IMR-90 (cell line): ENCODE measurements around the gene CES3. TPM values are rescaled to one million over a fixed set of nuclear protein-coding genes. Genes with fewer than 3 reads are reported as not detected.

ENCODE experiments used
- ATAC-seq: fragments of 200-7000 bp; cut with Tn5 transposase; 2 replicates; pipeline ENCODE4 v1.9.1; 2020; ENCODE audit warnings: low read depth, mild to moderate bottlenecking, moderate library complexity
- BruUV-seq: library from RNA; stranded (reverse); fragments of 400-500 nt; replicated peaks from 2 replicates; lab custom pipeline; 2021; lab: Mats Ljungman, UMichigan
- CTCF ChIA-PET: fragments of 300-600 bp; formaldehyde crosslinking; extraction: SDS; loops from one replicate; lab custom pipeline; 2021; ENCODE audit warnings: antibody characterized with exemption; lab: Yijun Ruan, JAX
- POLR2A ChIA-PET: fragments of 300-600 bp; sonication (Branson Sonifier 250); formaldehyde crosslinking; loops from one replicate; lab custom pipeline; 2022; ENCODE audit warnings: antibody characterized with exemption; ENCODE audit not compliant: unreplicated experiment; lab: Charles Lee
- DNase-seq: peaks from one replicate; pipeline ENCODE4 v3.0.0; 2013
- H2AFZ ChIP-seq: replicated peaks from 2 replicates; pipeline ENCODE3; 2013; ENCODE audit warnings: low read length, mild to moderate bottlenecking; ENCODE audit not compliant: poor library complexity
- H2AK5ac ChIP-seq: 2 replicates; pipeline ENCODE4 v1.6.1; 2013; ENCODE audit warnings: low read depth, low read length, inconsistent platforms
- H2AK9ac ChIP-seq: replicated peaks from 2 replicates; pipeline ENCODE3; 2013; ENCODE audit warnings: mild to moderate bottlenecking, low read depth, low read length, moderate library complexity; ENCODE audit not compliant: poor library complexity
- H2BK120ac ChIP-seq: 2 replicates; pipeline ENCODE4 v1.6.1; 2013; ENCODE audit warnings: low read depth, low read length, inconsistent platforms
- H2BK15ac ChIP-seq: 3 replicates; pipeline ENCODE4 v1.6.1; 2013; ENCODE audit warnings: low read depth, low read length, inconsistent platforms
- H2BK20ac ChIP-seq: 2 replicates; pipeline ENCODE4 v1.6.1; 2013; ENCODE audit warnings: low read depth, mild to moderate bottlenecking, inconsistent platforms, low read length, moderate library complexity
- H2BK5ac ChIP-seq: 2 replicates; pipeline ENCODE4 v1.6.1; 2013; ENCODE audit warnings: mild to moderate bottlenecking, low read depth, low read length, inconsistent platforms; ENCODE audit not compliant: poor library complexity, severe bottlenecking
- H3K14ac ChIP-seq: replicated peaks from 2 replicates; pipeline ENCODE4 v1.6.1; 2013; ENCODE audit warnings: low read depth, low read length, inconsistent platforms
- H3K18ac ChIP-seq: 2 replicates; pipeline ENCODE4 v1.6.1; 2013; ENCODE audit warnings: low read depth, low read length, control low read depth
- H3K23ac ChIP-seq: 2 replicates; pipeline ENCODE4 v1.6.1; 2013; ENCODE audit warnings: low read depth, low read length, inconsistent platforms
- H3K27ac ChIP-seq: 2 replicates; pipeline ENCODE4 v1.5.1; 2013; ENCODE audit warnings: mild to moderate bottlenecking, control low read depth, low read length; ENCODE audit not compliant: insufficient read depth
- H3K27me3 ChIP-seq: 2 replicates; pipeline ENCODE4 v1.6.1; 2013; ENCODE audit warnings: low read length; ENCODE audit not compliant: control insufficient read depth, insufficient read depth
- H3K36me3 ChIP-seq: 2 replicates; pipeline ENCODE4 v1.6.1; 2013; ENCODE audit warnings: low read length, mixed read lengths; ENCODE audit not compliant: control insufficient read depth, insufficient read depth
- H3K4ac ChIP-seq: 2 replicates; pipeline ENCODE4 v1.6.1; 2013; ENCODE audit warnings: low read depth, low read length, inconsistent platforms
- H3K4me1 ChIP-seq: 2 replicates; pipeline ENCODE4 v1.6.1; 2013; ENCODE audit warnings: low read length, mixed read lengths; ENCODE audit not compliant: control insufficient read depth, insufficient read depth
- H3K4me2 ChIP-seq: 2 replicates; pipeline ENCODE4 v1.6.1; 2013; ENCODE audit warnings: low read depth, mild to moderate bottlenecking, control low read depth, low read length, moderate library complexity
- H3K4me3 ChIP-seq: 2 replicates; pipeline ENCODE4 v1.5.1; 2013; ENCODE audit warnings: low read depth, mild to moderate bottlenecking, control low read depth, low read length, moderate library complexity; ENCODE audit not compliant: insufficient read depth
- H3K56ac ChIP-seq: 2 replicates; pipeline ENCODE4 v1.6.1; 2013; ENCODE audit warnings: low read length, inconsistent platforms; ENCODE audit not compliant: insufficient read depth; ENCODE audit errors: extremely low read depth
- H3K79me1 ChIP-seq, 2 experiments: 2 replicates each; pipeline ENCODE4 v1.6.1; 2013; ENCODE audit warnings: low read length in 2 of 2, inconsistent platforms in 1 of 2, low read depth in 1 of 2
- H3K9ac ChIP-seq: 2 replicates; pipeline ENCODE4 v1.6.1; 2013; ENCODE audit warnings: low read depth, low read length, control low read depth
- H3K9me1 ChIP-seq: 2 replicates; pipeline ENCODE4 v1.6.1; 2013; ENCODE audit warnings: low read length, inconsistent platforms; ENCODE audit not compliant: insufficient read depth
- H3K9me3 ChIP-seq: 2 replicates; pipeline ENCODE4 v1.6.1; 2013; ENCODE audit warnings: low read length; ENCODE audit not compliant: control insufficient read depth, insufficient read depth
- H4K20me1 ChIP-seq: 2 replicates; pipeline ENCODE4 v1.6.1; 2013; ENCODE audit warnings: low read length, inconsistent platforms; ENCODE audit not compliant: insufficient read depth
- H4K5ac ChIP-seq: 2 replicates; pipeline ENCODE4 v1.6.1; 2013; ENCODE audit warnings: mild to moderate bottlenecking, low read depth, low read length, control low read depth
- H4K8ac ChIP-seq, 2 experiments: 2 replicates each; pipeline ENCODE4 v1.6.1; 2013; ENCODE audit warnings: low read depth in 2 of 2, low read length in 2 of 2, control low read depth in 1 of 2, inconsistent platforms in 1 of 2
- H4K91ac ChIP-seq: 2 replicates; pipeline ENCODE4 v1.6.1; 2013; ENCODE audit warnings: low read depth, low read length, inconsistent platforms; ENCODE audit not compliant: insufficient read depth
- CEBPB ChIP-seq: IDR thresholded peaks from 2 replicates; pipeline ENCODE4 v1.6.1; 2012; ENCODE audit warnings: low read depth, low read length, improper control_type of control experiment
- FOS ChIP-seq: fragments of 150-350 bp; IDR thresholded peaks from 2 replicates; pipeline ENCODE4 v1.6.1; 2016; ENCODE audit warnings: low read depth, low read length
- MAFK ChIP-seq: IDR thresholded peaks from 2 replicates; pipeline ENCODE4 v1.6.1; 2012; ENCODE audit warnings: low read depth, low read length, improper control_type of control experiment
- MAZ ChIP-seq: IDR thresholded peaks from 2 replicates; pipeline ENCODE4 v1.6.1; 2012; ENCODE audit warnings: low read depth, mild to moderate bottlenecking, low read length, improper control_type of control experiment, moderate library complexity, borderline replicate concordance
- MXI1 ChIP-seq: IDR thresholded peaks from 2 replicates; pipeline ENCODE4 v1.6.1; 2012; ENCODE audit warnings: low read depth, mild to moderate bottlenecking, low read length, moderate library complexity, borderline replicate concordance
- NFE2L2 ChIP-seq: fragments of 150-350 bp; IDR thresholded peaks from 2 replicates; pipeline ENCODE4 v1.6.1; 2016; ENCODE audit warnings: low read depth, mild to moderate bottlenecking, low read length
- RAD21 ChIP-seq: IDR thresholded peaks from 2 replicates; pipeline ENCODE4 v1.6.1; 2012; ENCODE audit warnings: low read length, improper control_type of control experiment
- RCOR1 ChIP-seq: IDR thresholded peaks from 2 replicates; pipeline ENCODE4 v1.6.1; 2012; ENCODE audit warnings: mild to moderate bottlenecking, low read length, improper control_type of control experiment; ENCODE audit not compliant: insufficient replicate concordance
- RFX5 ChIP-seq: IDR thresholded peaks from 2 replicates; pipeline ENCODE4 v1.8.0; 2012; ENCODE audit warnings: low read depth, mild to moderate bottlenecking, low read length, moderate library complexity
- SMC3 ChIP-seq: fragments of 150-350 bp; IDR thresholded peaks from 2 replicates; pipeline ENCODE4 v1.6.1; 2016; ENCODE audit warnings: low read depth, mild to moderate bottlenecking, antibody characterized with exemption, low read length, moderate library complexity
- USF2 ChIP-seq: fragments of 150-350 bp; IDR thresholded peaks from 2 replicates; pipeline ENCODE4 v1.6.1; 2017; ENCODE audit warnings: mild to moderate bottlenecking, antibody characterized with exemption, low read length, low read depth
- WGBS, 2 experiments: methylation state at CpG; one replicate each; pipeline versions ENCODE4 v1.1.5 to v1.1.7; 2013; ENCODE audit warnings: missing lambda C conversion rate in 2 of 2; ENCODE audit not compliant: insufficient read length in 1 of 2; ENCODE audit errors: extremely low coverage in 2 of 2; 5-methylcytosine and 5-hydroxymethylcytosine counted together
- dilution Hi-C: fragments of 300-500 bp; cut with HindIII; formaldehyde crosslinking; loops from one replicate; pipeline ENCODE4 v1.14.3; 2018; ENCODE audit warnings: low sequenced_read_pairs; ENCODE audit not compliant: unreplicated experiment
- in situ Hi-C: fragments of 300-500 bp; cut with MboI; formaldehyde crosslinking; loops from 3 replicates; pipeline ENCODE4 v1.14.3; 2019; ENCODE audit warnings: low sequenced_read_pairs, inconsistent platforms, mixed read lengths
- intact Hi-C: fragments of 100-400 bp; cut with micrococcal nuclease; formaldehyde crosslinking; loops from 2 replicates; pipeline ENCODE4 v1.10.0; 2022
- polyA plus RNA-seq, 3 experiments: library from polyadenylated mRNA; depleted of rRNA; stranded (reverse); fragments of >200 nt; gene quantifications; 2 replicates each; pipeline ENCODE4 v1.2.3, GENCODE V29; 2012; ENCODE audit warnings: low replicate concordance in 1 of 3
- total RNA-seq: library from RNA; depleted of rRNA; stranded (reverse); fragments of >200 nt; gene quantifications from 2 replicates; pipeline ENCODE4 v1.2.3, GENCODE V29; 2012
- TF ChIP-seq, protein P1 (sequence below): conservative IDR thresholded peaks from 2 replicates; pipeline ENCODE4 v1.5.1; 2012; ENCODE audit warnings: mild to moderate bottlenecking, low read depth, low read length, improper control_type of control experiment

The CES3 gene
- total and polyA plus RNA-seq, 2 of the 4 experiments (the other 2 are of a cell fraction) = 0.03 TPM; not detected in 1

DNA sequence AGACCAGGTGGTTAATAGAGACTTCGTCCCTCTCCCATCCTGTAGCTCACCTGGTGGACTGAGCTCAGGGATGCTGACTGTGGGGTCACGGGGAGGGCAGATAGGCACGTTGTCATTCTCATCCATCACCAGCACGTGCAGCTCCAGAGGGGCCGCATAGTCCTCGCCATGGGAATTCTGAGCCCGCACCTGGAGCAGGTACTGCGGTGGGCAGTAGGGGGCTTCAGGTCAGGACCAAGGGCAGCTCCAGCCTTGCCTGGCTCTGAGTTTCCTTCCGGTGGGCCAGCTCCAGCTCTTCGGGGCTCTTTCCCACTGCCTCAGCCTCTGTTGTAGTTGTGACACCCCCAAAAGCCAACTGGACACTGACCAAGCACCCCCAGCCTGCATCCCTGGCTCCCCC is 48.0 kb upstream of the CES3 start:
- no TSS peak for BruUV-seq
- CTCF ChIA-PET = no interaction called here
- DNase-seq (no peak), ATAC-seq (no peak)
- Histone ChIP-seq H4K20me1 (no peaks in the 10 kb centered on the region), H3K18ac (no peak overlapping the region), H2BK20ac (no peak overlapping the region), H3K4ac (no peak overlapping the region), H2AK5ac (no peak overlapping the region), H3K36me3 (no peaks in the 10 kb centered on the region), H3K4me2 (no peak overlapping the region), H2AFZ (no peak overlapping the region), H4K91ac (no peak overlapping the region), H3K4me1 (no peaks in the 10 kb centered on the region), H2BK15ac (no peak overlapping the region), H3K9me1 (no peaks in the 10 kb centered on the region), H2BK120ac (no peak overlapping the region), H4K8ac (no peak overlapping the region), H3K79me1 (no peaks in the 10 kb centered on the region), H4K5ac (no peak overlapping the region), H3K9ac (no peak overlapping the region), H3K27ac (no peak overlapping the region), H2AK9ac (no peak overlapping the region), H3K9me3 (no peaks in the 10 kb centered on the region), H2BK5ac (no peak overlapping the region), H3K23ac (no peak overlapping the region), H3K4me3 (no peak overlapping the region), H3K56ac (no peak overlapping the region), H3K14ac (no peak overlapping the region), H3K27me3 (peaks cover 30% of the 10 kb centered on the region)
- 71% methylated on average over 3 of the region's 10 CpGs; no CpG with 5 or more reads in 1 of the 2 experiments for WGBS, 2 experiments
- dilution Hi-C loops (no loop called here), in situ Hi-C loops (no loop called here), intact Hi-C loops (no loop called here)
- no peak for TF ChIP-seq MXI1
- TF ChIP-seq RCOR1 = no peak
- TF ChIP-seq MAFK = no peak
- no peak for TF ChIP-seq RAD21
- no peak for TF ChIP-seq MAZ
- TF ChIP-seq NFE2L2 = no peak
- no peak for TF ChIP-seq SMC3
- no peak for TF ChIP-seq RFX5
- TF ChIP-seq USF2 = no peak
- no peak for TF ChIP-seq CEBPB
- TF ChIP-seq, protein P1, sequence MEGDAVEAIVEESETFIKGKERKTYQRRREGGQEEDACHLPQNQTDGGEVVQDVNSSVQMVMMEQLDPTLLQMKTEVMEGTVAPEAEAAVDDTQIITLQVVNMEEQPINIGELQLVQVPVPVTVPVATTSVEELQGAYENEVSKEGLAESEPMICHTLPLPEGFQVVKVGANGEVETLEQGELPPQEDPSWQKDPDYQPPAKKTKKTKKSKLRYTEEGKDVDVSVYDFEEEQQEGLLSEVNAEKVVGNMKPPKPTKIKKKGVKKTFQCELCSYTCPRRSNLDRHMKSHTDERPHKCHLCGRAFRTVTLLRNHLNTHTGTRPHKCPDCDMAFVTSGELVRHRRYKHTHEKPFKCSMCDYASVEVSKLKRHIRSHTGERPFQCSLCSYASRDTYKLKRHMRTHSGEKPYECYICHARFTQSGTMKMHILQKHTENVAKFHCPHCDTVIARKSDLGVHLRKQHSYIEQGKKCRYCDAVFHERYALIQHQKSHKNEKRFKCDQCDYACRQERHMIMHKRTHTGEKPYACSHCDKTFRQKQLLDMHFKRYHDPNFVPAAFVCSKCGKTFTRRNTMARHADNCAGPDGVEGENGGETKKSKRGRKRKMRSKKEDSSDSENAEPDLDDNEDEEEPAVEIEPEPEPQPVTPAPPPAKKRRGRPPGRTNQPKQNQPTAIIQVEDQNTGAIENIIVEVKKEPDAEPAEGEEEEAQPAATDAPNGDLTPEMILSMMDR = no peak
- no peak for TF ChIP-seq FOS
- POLR2A ChIA-PET = no interaction called here
